RPMI8226 (cell line): Measurements from ENCODE around the gene SSH2.

Experiments used
- DNase-seq: peaks from one replicate; pipeline ENCODE4 v3.0.0-alpha.2; 2015

The SSH2 gene

GRCh38 chr17:29776026-29776425 is 154.0 kb downstream of the SSH2 start:
- DNase-seq: no peak

GRCh38 chr17:29772981-29773380 is 157.0 kb downstream of the SSH2 start:
- no peak for DNase-seq

- DNase-seq: no peak
Measured at GRCh38 chr17:29771546-29771945, 158.5 kb downstream of the SSH2 start.

GRCh38 chr17:29769225-29769624 is 160.8 kb downstream of the SSH2 start:
- DNase-seq: no peak

GRCh38 chr17:29766796-29767327 is 163.2 kb downstream of the SSH2 start:
- DNase-seq: no peak

- DNase-seq: peak; percentile 58
Measured at GRCh38 chr17:29764748-29765147, 165.3 kb downstream of the SSH2 start.

GRCh38 chr17:29764217-29764616 is 165.8 kb downstream of the SSH2 start:
- no peak for DNase-seq

- peak; percentile 12 for DNase-seq
Measured at GRCh38 chr17:29763273-29763672, 166.8 kb downstream of the SSH2 start.

GRCh38 chr17:29761040-29761761 is 168.8 kb downstream of the SSH2 start:
- peak; percentile 92 for DNase-seq

- peak; percentile 50 for DNase-seq
Measured at GRCh38 chr17:29760279-29761039, 169.6 kb downstream of the SSH2 start.

- no peak for DNase-seq
Measured at GRCh38 chr17:29758255-29758654, 171.8 kb downstream of the SSH2 start.

- DNase-seq: no peak
Measured at GRCh38 chr17:29757788-29758187, 172.2 kb downstream of the SSH2 start.

- no peak for DNase-seq
Measured at GRCh38 chr17:29753845-29754439, 176.1 kb downstream of the SSH2 start.

GRCh38 chr17:29749045-29749825 is 180.8 kb downstream of the SSH2 start:
- DNase-seq: no peak

- no peak for DNase-seq
Measured at GRCh38 chr17:29748400-29748799, 181.6 kb downstream of the SSH2 start.

- no peak for DNase-seq
Measured at GRCh38 chr17:29747660-29748059, 182.4 kb downstream of the SSH2 start.

- DNase-seq: no peak
Measured at GRCh38 chr17:29746669-29747068, 183.4 kb downstream of the SSH2 start.

GRCh38 chr17:29744121-29744520 is 185.9 kb downstream of the SSH2 start:
- DNase-seq: no peak

GRCh38 chr17:29742210-29742513 is 187.9 kb downstream of the SSH2 start:
- DNase-seq: no peak

- no peak for DNase-seq
Measured at GRCh38 chr17:29740017-29740416, 190.0 kb downstream of the SSH2 start.

- no peak for DNase-seq
Measured at GRCh38 chr17:29734640-29735039, 195.4 kb downstream of the SSH2 start.

- DNase-seq: no peak
Measured at GRCh38 chr17:29733166-29733565, 196.9 kb downstream of the SSH2 start.

- DNase-seq: no peak
Measured at GRCh38 chr17:29732613-29733012, 197.4 kb downstream of the SSH2 start.
